ENCODE results near the gene FAM89B. TPM values are rescaled to one million over a fixed set of nuclear protein-coding genes. Genes with fewer than 3 reads are reported as not detected.

Gene FAM89B
- total RNA-seq, 1 experiment from 2014 or later: 64.9 TPM

DNA sequence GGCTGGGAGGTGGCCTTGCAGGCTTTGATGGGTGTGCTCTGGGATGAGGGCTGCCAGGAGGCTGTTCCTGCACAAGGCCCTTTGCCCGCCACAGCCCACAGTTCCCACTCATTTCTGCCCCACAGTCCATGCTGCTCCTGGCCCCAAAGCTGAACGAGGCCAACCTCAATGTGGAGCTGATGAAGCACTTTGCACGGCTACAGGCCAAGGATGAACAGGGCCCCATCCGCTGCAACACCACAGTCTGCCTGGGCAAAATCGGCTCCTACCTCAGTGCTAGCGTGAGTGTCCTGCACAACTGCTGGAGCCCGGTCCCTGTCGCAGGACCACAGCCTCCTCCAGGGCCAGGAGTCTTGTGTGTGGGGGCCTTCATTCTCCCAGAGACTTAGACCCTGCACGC, 37.2 kb upstream of the FAM89B start:
- Histone ChIP-seq H3K4me1 (replicated peaks) (peaks cover 6% of the 10 kb centered on the region), H3K36me3 (peaks cover 96% of the 10 kb centered on the region), H3K27ac (no peak overlapping the region), H3K4me3 (no peak overlapping the region), H3K9me3 (replicated peaks) (0 out of 2 replicates have a peak, but pooled peaks cover 3% of the 10 kb centered on the region), H3K27me3 (replicated peaks) (no peaks in the 10 kb centered on the region)
- DNase-seq (ENCODE audit: low read depth in 1 of 2, low spot score in 2 of 2): peak in 1 of 2 experiments; percentile 54

DNA sequence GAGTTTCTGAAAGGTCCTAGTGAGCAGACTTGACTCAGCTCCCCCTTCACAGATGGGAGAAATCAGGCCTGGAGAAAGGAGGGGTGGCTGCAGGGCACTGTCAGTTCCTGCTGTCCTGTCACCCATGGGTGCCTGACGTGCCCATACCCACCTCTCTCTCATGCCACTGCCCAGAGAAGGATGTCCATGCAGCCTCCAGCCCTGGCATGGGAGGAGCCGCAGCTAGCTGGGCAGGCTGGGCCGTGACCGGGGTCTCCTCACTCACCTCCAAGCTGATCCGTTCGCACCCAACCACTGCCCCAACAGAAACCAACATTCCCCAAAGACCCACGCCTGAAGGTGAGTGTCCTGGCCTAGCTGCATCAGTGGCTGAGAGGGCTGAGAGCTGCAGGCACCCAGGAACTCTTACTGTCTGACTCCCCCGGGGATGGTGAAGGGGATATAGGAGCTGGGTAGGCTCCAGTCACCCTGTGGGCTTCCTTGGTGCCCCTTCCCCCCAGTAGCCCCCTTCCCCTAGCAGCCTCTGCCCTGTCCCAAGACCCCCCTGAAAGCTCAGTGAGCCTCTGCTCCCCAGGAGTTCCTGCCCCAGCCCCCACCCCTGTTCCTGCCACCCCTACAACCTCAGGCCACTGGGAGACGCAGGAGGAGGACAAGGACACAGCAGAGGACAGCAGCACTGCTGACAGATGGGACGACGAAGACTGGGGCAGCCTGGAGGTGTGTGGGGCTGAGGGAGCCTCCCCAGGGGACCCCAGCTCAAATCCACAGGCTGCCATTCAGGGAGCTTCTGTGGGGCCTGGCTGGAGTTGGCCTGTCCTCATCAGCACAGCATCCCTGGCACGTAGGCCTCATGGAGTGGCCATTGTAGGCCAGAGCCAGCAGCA, 35.7 kb upstream of the FAM89B start:
- H3K27ac ChIP-seq: no peak overlapping the region
- H3K4me3 ChIP-seq: no peak overlapping the region
- H3K36me3 ChIP-seq: peaks cover 83% of the 10 kb centered on the region
- 0 out of 2 replicates have a peak, but pooled peaks cover 3% of the 10 kb centered on the region for H3K9me3 ChIP-seq (replicated peaks)
- DNase-seq (ENCODE audit: low read depth in 1 of 2, low spot score in 2 of 2): peak in 1 of 2 experiments; percentile 53
- peaks cover 19% of the 10 kb centered on the region for H3K4me1 ChIP-seq (replicated peaks)
- H3K27me3 ChIP-seq (replicated peaks): no peaks in the 10 kb centered on the region

DNA sequence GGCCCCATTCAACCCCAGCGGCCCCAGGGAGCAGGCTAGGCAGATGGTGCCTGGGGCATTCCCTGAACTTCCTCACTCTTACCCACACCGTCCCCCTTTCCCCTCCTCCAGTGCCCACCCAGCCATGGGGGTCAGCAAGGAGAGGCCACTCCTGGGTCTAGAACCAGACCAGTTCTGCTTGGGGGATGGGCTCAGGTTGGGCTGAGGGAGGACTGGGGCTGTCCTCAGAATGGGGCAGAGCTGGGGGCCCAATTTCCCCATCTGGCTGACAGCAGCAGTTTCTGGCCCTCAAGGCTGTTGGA, 35.1 kb upstream of the FAM89B start:
- Histone ChIP-seq H3K27me3 (replicated peaks) (no peaks in the 10 kb centered on the region), H3K27ac (no peak overlapping the region), H3K9me3 (replicated peaks) (0 out of 2 replicates have a peak, but pooled peaks cover 3% of the 10 kb centered on the region), H3K4me3 (no peak overlapping the region), H3K4me1 (replicated peaks) (peaks cover 19% of the 10 kb centered on the region), H3K36me3 (peaks cover 77% of the 10 kb centered on the region)
- DNase-seq (ENCODE audit: low read depth in 1 of 2, low spot score in 2 of 2): no peak

DNA sequence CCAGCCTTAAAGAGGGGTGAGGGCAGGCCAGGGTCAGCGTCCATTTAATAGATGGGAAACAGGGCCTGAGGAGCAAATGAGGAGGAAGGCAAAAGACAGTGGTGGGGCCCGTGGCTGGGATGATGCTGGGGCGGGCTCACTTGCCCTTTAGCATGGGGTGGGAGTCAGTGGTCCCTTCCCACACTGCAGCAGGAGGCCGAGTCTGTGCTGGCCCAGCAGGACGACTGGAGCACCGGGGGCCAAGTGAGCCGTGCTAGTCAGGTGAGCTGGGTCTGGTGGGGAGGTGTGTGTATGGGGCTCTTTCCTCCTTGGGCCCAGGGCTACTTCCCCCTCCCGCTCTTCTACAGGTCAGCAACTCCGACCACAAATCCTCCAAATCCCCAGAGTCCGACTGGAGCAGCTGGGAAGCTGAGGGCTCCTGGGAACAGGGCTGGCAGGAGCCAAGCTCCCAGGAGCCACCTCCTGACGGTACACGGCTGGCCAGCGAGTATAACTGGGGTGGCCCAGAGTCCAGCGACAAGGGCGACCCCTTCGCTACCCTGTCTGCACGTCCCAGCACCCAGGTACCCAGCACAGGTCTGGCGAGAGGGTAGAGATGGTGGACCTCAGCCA, 34.6 kb upstream of the FAM89B start:
- no peak overlapping the region for H3K27ac ChIP-seq
- DNase-seq (ENCODE audit: low read depth in 1 of 2, low spot score in 2 of 2): peak in 1 of 2 experiments; percentile 52
- 0 out of 2 replicates have a peak, but pooled peaks cover 3% of the 10 kb centered on the region for H3K9me3 ChIP-seq (replicated peaks)
- H3K36me3 ChIP-seq: peaks cover 72% of the 10 kb centered on the region
- H3K4me1 ChIP-seq (replicated peaks): peaks cover 19% of the 10 kb centered on the region
- H3K4me3 ChIP-seq: no peak overlapping the region
- no peaks in the 10 kb centered on the region for H3K27me3 ChIP-seq (replicated peaks)

DNA sequence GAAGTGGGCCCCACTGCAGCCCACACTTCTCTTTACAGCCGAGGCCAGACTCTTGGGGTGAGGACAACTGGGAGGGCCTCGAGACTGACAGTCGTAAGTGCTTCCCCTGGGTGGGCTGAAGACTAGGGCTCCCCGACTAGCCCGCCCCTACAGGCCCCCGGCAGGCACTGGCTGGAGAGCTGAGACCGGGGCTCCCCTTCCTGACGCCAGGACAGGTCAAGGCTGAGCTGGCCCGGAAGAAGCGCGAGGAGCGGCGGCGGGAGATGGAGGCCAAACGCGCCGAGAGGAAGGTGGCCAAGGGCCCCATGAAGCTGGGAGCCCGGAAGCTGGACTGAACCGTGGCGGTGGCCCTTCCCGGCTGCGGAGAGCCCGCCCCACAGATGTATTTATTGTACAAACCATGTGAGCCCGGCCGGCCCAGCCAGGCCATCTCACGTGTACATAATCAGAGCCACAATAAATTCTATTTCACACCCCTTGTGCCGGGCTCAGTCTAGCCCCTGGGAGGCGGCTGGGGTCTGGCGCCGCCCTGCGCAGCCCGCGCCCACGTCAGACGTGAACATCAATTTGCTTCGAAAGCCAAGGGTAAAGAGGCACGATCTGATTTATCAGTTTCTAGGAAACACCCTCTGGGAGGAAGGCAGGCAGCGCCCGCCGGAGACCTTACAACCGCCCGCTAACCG, 34.0 kb upstream of the FAM89B start:
- Histone ChIP-seq H3K4me1 (replicated peaks) (peaks cover 19% of the 10 kb centered on the region), H3K36me3 (peaks cover 66% of the 10 kb centered on the region), H3K4me3 (no peak overlapping the region), H3K27ac (no peak overlapping the region), H3K9me3 (replicated peaks) (0 out of 2 replicates have a peak, but pooled peaks cover 3% of the 10 kb centered on the region), H3K27me3 (replicated peaks) (no peaks in the 10 kb centered on the region)
- peak in 1 of 2 experiments; percentile 56 for DNase-seq (ENCODE audit: low read depth in 1 of 2, low spot score in 2 of 2)

DNA sequence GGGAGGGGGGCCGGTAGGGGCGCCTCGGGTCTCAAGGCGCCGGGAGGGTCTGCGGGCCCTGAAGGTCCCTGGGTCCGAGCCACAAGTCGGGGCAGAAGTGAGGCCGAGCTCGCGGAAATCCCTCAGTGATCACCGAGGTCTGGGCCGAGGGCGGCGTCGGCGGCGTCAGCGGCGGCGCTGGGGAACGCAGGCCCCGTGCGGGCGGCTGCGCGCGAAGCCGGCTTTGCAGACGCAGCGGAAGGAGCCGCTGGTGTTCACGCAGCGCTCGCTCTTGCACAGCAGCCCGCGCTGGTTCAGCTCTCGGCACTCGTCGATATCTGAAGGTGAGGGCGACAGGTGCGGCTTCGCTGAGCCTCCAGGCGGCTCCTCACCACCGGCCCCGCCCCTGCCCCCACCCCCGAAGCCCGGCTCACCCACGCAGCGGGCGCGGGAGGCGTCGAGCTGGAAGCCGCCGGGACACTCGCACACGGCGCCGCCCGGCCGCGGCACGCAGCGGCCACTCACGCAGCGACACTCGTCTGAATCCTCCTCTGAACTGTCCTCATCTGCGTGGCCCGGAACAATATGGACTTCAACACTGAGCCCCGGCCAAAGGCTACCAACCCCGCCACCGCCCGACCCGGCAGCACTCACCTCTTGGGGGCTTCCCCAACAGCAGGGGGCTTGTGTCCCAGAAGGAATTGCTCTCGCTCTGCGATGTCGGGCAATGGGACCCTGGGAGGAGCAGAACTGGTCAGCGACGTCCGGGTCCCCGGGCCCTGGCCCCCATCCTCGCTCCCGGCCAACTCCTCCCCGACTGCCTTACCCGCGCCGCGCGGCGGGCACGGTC, 33.2 kb upstream of the FAM89B start:
- 0 out of 2 replicates have a peak, but pooled peaks cover 3% of the 10 kb centered on the region for H3K9me3 ChIP-seq (replicated peaks)
- H3K36me3 ChIP-seq: peaks cover 60% of the 10 kb centered on the region
- peaks cover 19% of the 10 kb centered on the region for H3K4me1 ChIP-seq (replicated peaks)
- no peak overlapping the region for H3K4me3 ChIP-seq
- no peak for DNase-seq (ENCODE audit: low read depth in 1 of 2, low spot score in 2 of 2)
- no peak overlapping the region for H3K27ac ChIP-seq
- no peaks in the 10 kb centered on the region for H3K27me3 ChIP-seq (replicated peaks)

DNA sequence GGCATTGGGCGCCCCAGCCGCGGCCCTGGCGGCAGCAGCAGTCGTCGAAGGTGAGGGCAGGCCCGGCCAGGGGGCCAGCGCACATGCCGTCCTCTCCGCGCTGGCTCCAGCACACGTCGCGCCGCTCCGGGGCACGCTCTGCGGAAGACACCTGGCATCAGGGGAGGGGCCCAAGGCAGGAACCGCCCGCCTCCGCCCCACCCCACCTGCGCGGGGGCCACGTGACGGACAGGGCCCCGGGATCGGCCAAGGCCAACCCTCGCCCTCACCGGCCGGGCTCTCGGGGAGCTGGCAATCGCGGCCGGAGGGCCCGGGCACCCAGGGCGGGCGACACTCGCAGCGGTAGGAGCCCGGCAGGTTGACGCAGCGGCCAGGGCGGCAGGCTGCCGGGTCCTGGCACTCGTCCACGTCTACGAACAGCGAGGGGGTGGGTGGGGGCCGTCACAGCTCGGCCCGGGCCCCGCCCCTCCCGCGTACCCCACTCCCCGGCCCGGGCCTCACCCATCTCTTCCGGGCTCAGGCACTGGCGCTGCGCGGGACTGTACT, 32.5 kb upstream of the FAM89B start:
- Histone ChIP-seq H3K27ac (no peak overlapping the region), H3K27me3 (replicated peaks) (no peaks in the 10 kb centered on the region), H3K36me3 (peaks cover 54% of the 10 kb centered on the region), H3K4me3 (peak overlapping the region; percentile 48), H3K4me1 (replicated peaks) (peaks cover 19% of the 10 kb centered on the region), H3K9me3 (replicated peaks) (0 out of 2 replicates have a peak, but pooled peaks cover 3% of the 10 kb centered on the region)
- DNase-seq (ENCODE audit: low read depth in 1 of 2, low spot score in 2 of 2): no peak

DNA sequence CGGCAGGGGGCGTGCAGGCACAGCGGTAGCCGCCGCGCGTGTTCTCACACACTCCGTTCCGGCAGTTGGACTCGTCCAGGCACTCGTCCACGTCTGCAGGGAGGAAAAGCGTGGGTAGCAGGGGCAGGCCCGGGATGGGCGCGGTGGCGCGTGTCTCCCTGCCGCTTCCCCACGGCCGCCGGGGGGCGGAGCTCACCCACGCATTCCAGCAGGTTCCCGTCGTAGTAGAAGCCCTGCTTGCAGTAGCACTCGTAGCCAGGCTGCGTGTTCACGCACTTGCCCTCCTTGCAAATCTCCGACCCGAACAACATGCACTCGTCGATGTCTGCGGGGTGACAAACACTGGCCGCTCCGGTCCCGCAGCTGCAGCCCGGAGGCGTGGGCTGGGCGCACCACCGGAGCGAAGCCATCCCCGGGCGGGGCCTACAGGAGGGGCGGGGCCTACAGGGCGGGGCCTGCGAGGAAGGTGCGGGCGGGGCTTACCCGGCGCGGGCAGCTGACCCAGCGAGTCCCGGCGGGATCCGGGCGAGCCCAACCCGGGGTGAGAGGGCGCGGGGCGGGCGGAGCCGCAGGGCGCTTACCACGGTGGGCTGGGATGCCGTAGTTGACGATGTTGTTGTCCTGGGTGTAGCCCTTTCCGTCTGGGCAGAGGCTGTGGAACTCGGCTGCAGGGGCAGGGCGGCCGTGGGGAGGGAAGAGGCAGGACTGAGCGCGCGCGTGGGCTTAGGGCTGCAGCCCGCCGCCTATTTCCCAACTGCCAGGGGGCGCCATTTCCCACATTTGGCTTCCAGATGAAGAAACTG, 31.8 kb upstream of the FAM89B start:
- no peaks in the 10 kb centered on the region for H3K27me3 ChIP-seq (replicated peaks)
- H3K9me3 ChIP-seq (replicated peaks): 0 out of 2 replicates have a peak, but pooled peaks cover 3% of the 10 kb centered on the region
- no peak overlapping the region for H3K27ac ChIP-seq
- DNase-seq (ENCODE audit: low read depth in 1 of 2, low spot score in 2 of 2): peak; percentile 94 to 99
- peaks cover 47% of the 10 kb centered on the region for H3K36me3 ChIP-seq
- H3K4me1 ChIP-seq (replicated peaks): peaks cover 19% of the 10 kb centered on the region
- peak overlapping the region; percentile 48 for H3K4me3 ChIP-seq

DNA sequence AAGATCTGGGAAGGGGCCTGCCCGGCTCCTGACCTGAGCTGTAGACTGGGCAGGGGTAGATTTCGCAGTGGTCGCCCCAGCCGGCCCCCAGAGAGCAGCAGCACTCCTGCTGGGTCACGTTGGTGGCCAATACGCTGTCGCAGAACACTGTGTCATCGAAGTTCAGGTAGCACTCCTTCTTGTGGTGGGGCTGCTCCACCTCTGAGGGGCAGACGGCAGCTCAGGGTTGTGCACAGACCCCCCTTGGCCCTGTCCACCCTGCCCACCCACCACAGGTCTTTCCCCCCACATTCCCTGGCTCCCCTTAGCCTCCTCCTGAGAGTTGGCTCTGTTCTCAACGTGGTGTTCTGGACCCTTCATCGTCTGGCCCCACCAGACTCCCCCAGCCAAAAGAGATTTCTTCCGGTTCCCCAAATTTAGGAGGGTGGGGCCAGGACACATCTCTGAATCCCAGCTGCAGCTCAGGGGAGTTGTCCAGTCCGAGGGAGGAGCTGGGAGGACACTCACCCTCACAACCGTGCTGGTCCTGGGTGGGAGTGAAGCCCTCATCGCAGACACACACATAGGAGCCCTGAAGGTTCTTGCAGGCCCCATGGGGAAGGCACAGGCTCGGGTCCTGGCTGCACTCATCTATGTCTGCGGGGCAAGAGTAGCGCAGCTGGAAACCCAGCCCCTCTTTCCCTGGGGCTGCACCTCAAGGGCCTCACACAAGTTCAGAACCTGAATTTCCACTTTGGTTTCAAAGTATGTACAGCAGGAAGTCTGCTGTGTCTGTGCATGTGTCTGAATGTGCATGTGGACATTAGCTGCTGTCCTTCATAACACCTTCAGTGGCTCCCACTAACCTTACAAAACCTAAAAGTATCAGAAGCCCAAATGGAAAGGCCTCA, 31.0 kb upstream of the FAM89B start:
- Histone ChIP-seq H3K4me1 (replicated peaks) (peaks cover 19% of the 10 kb centered on the region), H3K27me3 (replicated peaks) (no peaks in the 10 kb centered on the region), H3K36me3 (peaks cover 39% of the 10 kb centered on the region), H3K27ac (peak overlapping the region; percentile 13; the same call in 1 of the 2 replicates), H3K9me3 (replicated peaks) (0 out of 2 replicates have a peak, but pooled peaks cover 3% of the 10 kb centered on the region), H3K4me3 (peak overlapping the region; percentile 48)
- no peak for DNase-seq (ENCODE audit: low read depth in 1 of 2, low spot score in 2 of 2)

DNA sequence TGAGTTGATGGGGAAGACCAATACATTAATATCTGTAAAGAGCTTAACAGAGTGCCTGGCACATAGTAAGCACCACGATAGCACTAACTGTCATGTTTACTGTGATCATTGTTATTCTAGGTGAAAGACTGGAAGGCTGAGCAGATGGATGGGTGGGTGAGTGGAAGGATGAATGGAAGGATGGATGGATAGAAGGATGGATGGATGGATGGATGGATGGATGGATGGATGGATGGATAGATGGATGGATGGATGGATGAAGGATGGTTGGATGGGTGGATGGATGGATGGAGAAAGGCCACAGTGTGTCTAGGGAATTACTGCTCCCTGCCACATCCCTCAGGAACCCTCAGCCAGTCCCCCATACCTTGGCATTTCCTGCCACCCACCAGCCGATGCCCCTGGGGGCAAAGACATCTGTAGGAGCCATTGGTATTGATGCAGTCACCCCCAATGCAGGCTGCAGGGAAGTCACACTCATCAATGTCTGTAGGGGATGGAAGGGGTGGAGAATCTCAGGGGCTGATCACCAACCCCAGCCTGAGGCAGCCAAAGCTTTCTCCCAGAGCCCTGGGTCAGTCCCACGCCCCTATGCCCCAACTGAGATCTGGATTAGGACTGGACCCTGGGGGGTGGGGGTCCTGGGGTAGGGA, 29.5 kb upstream of the FAM89B start:
- H3K36me3 ChIP-seq: peaks cover 29% of the 10 kb centered on the region
- H3K27me3 ChIP-seq (replicated peaks): no peaks in the 10 kb centered on the region
- no peak overlapping the region for H3K27ac ChIP-seq
- peaks cover 19% of the 10 kb centered on the region for H3K4me1 ChIP-seq (replicated peaks)
- H3K4me3 ChIP-seq: no peak overlapping the region
- no peak for DNase-seq (ENCODE audit: low read depth in 1 of 2, low spot score in 2 of 2)
- 0 out of 2 replicates have a peak, but pooled peaks cover 3% of the 10 kb centered on the region for H3K9me3 ChIP-seq (replicated peaks)

DNA sequence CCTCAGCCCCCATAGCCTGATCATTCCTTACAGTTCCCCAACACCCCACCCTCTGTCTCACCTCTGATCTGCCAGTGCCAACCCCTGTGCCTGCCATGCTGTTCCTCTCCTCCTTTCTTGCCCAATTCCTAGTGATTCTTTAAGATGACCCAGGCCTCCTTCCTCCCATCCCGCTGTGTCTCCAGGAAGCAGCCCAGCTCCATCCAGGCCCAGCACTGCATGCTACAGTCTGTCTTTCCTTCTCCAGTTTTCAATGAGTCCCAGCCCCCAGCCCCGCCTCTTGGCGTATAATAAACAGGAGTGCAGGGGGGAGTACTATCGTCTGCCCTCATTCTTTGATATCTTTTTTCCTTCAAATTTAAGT, 26.5 kb upstream of the FAM89B start:
- H3K27ac ChIP-seq: no peak overlapping the region
- DNase-seq (ENCODE audit: low read depth in 1 of 2, low spot score in 2 of 2): no peak
- H3K36me3 ChIP-seq: peaks cover 4% of the 10 kb centered on the region
- no peak overlapping the region for H3K4me3 ChIP-seq
- H3K27me3 ChIP-seq (replicated peaks): no peaks in the 10 kb centered on the region
- peaks cover 8% of the 10 kb centered on the region for H3K4me1 ChIP-seq (replicated peaks)
- H3K9me3 ChIP-seq (replicated peaks): no peaks in the 10 kb centered on the region

Measured in SJSA1 (cell line).